Fibroblast of villous mesenchyme (primary cell): ENCODE measurements around the gene PLPP6. TPM values are rescaled to one million over a fixed set of nuclear protein-coding genes. Genes with fewer than 3 reads are reported as not detected.

ENCODE experiments used
- DNase-seq: peaks from one replicate; pipeline ENCODE4 v3.0.0-alpha.2; 2010; ENCODE audit warnings: low read depth
- H3K4me3 ChIP-seq: 2 replicates; pipeline ENCODE4 v1.5.1; 2011; ENCODE audit warnings: low read depth, mild to moderate bottlenecking, low read length
- CTCF ChIP-seq: IDR thresholded peaks from 2 replicates; pipeline ENCODE4 v1.5.1; 2012; ENCODE audit warnings: low read depth, mild to moderate bottlenecking, low read length; ENCODE audit not compliant: insufficient read depth
- total RNA-seq: library from RNA; depleted of rRNA; stranded (reverse); fragments of >200 nt; gene quantifications from 2 replicates; pipeline ENCODE4 v1.2.3, GENCODE V29; 2012

The PLPP6 gene
- total RNA-seq, 1 donor, result 8.2 TPM

GRCh38 chr9:4620057-4620765 is 41.9 kb upstream of the PLPP6 start:
- no peak overlapping the region for H3K4me3 ChIP-seq
- no peak for DNase-seq
- TF ChIP-seq CTCF, result no peak

- H3K4me3 ChIP-seq, result no peak overlapping the region
- DNase-seq, result no peak
- TF ChIP-seq CTCF, result no peak
Measured at GRCh38 chr9:4620881-4621555, 41.1 kb upstream of the PLPP6 start.

- TF ChIP-seq CTCF, result no peak
- DNase-seq, result no peak
- H3K4me3 ChIP-seq, result no peak overlapping the region
Measured at GRCh38 chr9:4622016-4622415, 40.1 kb upstream of the PLPP6 start.

- H3K4me3 ChIP-seq, result no peak overlapping the region
- TF ChIP-seq CTCF, result peak; percentile 2
- no peak for DNase-seq
Measured at GRCh38 chr9:4630836-4631235, 31.3 kb upstream of the PLPP6 start.

GRCh38 chr9:4638968-4639367 is 23.1 kb upstream of the PLPP6 start:
- H3K4me3 ChIP-seq, result no peak overlapping the region
- no peak for DNase-seq
- no peak for TF ChIP-seq CTCF

- no peak for TF ChIP-seq CTCF
- peak; percentile 13 for DNase-seq
- H3K4me3 ChIP-seq, result no peak overlapping the region
Measured at GRCh38 chr9:4639420-4639819, 22.7 kb upstream of the PLPP6 start.

GRCh38 chr9:4640027-4640426 is 22.1 kb upstream of the PLPP6 start:
- peak; percentile 56 for TF ChIP-seq CTCF
- H3K4me3 ChIP-seq, result no peak overlapping the region
- DNase-seq, result peak; percentile 45
